GM21619 (cell line): ENCODE results near the gene FGD5.

Experiments
- ATAC-seq: cut with Tn5 transposase; IDR thresholded peaks from one replicate; pipeline ENCODE4 v1.9.1; 2021; ENCODE audit not compliant: unreplicated experiment

FGD5 gene

GRCh38 chr3:14826069-14826468 lies 7.3 kb downstream of the FGD5 start:
- ATAC-seq = no peak

GRCh38 chr3:14827776-14828175 lies 9.0 kb downstream of the FGD5 start:
- ATAC-seq = no peak

- ATAC-seq = no peak
These were observed 11.0 kb downstream of the FGD5 start for GRCh38 chr3:14829811-14830210.

- ATAC-seq = no peak
These were observed 13.2 kb downstream of the FGD5 start for GRCh38 chr3:14831916-14832450.

DNA sequence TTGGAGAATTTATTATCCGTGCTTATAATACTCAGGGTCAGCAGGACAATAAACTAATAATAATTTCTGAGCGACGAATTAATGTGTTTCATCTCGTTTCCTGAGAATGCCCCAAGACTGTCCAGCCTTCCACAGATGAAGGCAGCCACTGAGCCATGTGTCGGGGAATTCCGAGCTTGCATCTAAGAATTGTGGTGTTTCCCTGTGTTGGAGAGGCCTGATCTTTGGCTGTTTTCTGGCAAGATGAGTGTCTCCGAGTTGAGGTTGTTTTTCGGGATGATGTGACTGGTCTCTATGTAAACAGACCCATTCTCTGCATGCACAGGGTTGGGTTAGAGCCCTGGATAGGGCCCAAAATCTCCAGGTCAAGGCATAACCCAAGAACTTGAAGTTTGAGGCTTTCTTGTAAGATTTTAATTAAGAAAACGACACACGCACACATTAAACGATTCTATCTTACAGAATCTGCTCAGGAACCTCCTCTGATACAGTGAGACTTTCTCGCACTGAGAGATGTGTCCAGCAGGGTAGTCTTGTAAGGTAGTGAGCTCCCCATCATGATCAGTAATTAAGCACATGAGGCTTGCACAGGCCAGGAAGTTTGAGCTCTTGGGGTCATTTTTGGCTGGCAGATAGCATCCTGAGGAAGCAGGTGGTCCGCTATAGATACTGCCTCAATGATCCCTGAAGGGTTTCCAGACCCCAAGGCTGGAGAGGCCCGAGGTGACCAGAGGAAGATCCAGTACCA lies 14.4 kb downstream of the FGD5 start:
- ATAC-seq = no peak

- ATAC-seq = no peak
These were observed 15.4 kb downstream of the FGD5 start for GRCh38 chr3:14834121-14834520.

GRCh38 chr3:14834807-14835466 lies 16.2 kb downstream of the FGD5 start:
- no peak for ATAC-seq

DNA sequence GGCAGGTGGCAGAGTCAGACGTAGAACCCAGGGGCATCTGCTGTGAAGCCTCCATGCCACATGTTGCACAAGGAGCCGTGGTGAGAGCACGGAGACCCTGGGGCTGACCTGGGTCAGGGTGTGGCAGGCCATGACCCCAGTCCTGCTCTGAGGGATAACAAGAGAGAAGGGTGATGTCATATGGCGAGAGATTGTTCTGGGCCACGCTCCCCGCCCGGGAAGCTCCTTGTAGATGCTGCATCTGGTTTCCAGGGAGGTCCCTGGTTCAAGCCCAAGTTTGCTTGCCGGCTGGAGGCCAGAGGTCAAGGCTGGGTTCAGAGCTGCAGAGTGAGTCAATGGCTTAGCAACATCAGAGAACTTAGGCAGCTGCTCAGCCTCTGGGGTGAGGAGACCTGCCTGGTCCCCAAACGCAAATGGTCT lies 17.3 kb downstream of the FGD5 start:
- no peak for ATAC-seq

GRCh38 chr3:14837186-14837877 lies 18.6 kb downstream of the FGD5 start:
- no peak for ATAC-seq

DNA sequence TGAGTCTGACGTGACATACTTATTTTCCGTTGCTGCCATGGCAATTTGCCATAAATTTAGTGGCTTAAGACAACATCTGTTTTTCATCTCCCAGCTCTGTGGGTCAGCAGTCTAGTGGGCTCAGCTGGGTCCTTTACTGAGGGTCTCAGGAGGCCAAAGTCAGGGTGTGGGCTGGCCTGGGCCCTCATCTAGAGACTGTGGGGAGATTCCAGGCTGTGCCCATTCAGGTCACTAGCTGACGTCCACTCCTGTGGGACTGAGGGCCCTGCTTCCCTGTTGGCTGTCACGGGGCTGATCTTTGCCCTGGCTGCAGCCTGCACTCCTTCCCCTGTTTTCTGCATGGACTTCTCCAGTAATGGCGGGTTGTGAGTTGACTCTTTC lies 19.1 kb downstream of the FGD5 start:
- ATAC-seq = no peak

GRCh38 chr3:14839236-14839635 lies 20.5 kb downstream of the FGD5 start:
- ATAC-seq = no peak

DNA sequence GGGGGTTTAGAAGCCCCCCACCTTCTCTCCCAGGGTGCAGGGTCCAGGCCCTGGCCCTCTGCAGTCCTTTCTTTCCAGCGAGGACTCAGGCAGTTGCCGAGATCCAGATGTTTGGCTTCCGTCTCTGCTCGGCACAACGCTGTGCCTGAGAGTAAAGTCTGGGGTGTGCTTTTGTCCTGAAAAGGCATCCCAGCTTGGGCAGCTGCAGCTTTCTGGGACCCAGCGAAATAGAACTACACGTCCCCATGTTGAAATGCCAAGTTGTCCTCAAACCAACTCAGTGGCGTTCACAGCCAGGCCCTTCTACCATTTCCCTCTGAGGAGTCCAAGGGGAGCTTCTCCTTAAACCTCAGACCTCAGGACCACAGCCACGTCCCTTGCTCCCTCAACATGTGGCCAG lies 23.1 kb downstream of the FGD5 start:
- ATAC-seq = no peak

DNA sequence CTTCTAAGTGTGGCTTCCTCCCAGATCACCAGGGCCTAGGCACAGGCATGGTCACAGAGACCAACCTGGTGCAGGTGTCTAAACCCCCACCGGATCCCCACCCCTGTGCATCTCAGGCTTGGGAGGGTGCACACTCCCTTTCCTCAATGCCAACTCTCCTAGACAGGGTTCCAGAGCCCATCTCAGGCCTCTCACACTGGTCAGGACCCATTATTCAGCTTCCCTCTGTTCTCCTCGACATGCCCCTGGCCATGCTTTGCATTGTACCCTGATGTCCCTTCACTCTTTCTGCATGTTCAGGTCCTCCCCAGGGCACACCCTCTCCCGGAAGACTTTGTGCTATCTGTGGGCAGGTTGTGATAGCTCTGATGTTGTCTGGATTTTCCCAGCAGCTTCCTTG lies 23.5 kb downstream of the FGD5 start:
- ATAC-seq = no peak

DNA sequence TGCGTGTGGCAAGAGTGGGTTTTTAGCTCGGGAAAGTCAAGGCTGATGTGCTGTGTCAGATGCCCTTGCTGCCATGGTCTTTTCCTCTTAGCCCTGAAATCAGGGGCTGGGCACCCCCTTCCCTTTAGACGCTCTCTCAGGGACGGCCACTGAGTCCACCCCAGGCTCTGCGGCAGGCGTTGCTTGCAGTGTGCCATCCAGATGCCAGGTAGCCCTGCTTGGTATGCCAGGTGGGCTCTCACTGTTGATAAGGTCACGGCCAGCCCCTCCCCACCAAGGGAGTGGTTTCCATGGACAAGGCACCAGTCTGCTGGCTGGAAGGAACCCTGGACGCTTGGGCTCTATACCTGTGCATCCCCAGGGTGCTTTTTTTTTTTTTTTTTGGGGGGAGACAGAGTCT lies 24.6 kb downstream of the FGD5 start:
- ATAC-seq = no peak

GRCh38 chr3:14844386-14845170 lies 25.8 kb downstream of the FGD5 start:
- no peak for ATAC-seq

DNA sequence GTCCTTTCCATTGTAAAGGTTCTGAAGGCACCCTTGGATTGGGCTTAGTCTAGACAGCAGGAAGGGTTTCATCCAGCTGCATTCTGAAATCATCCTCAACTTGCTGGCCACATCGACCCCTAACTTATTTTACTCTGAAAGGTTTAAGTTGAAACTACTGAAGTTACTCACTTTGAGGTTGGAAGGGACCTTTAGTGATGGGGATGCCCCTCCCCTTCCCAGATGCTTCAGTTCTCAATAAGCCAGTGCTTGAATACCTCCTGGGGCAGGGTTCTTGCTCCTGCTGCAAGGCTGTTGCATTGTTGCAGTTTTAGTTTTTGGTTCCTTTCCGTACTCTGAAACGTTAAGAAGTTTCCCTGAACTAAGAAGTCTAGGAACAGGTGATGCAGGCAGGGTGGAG lies 26.4 kb downstream of the FGD5 start:
- ATAC-seq = no peak

DNA sequence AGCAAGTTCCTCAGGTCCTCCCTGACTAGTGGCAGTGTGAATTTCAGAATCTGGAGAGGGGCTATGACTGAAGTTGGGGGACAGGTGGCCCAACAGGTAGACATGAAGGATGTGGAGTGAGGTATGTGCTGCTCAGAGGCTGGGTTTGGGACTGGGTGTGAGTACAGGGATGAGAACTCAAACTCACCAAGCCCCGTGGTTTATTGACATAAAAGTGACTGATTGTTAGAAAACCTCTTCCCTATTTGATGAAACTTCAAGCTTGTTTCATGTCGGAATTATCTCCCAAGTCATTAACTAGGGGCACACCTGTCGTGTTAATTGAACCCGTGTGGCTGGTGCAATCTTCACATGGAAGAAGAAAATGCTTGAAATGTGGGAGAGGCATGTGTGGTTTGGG lies 27.1 kb downstream of the FGD5 start:
- no peak for ATAC-seq

DNA sequence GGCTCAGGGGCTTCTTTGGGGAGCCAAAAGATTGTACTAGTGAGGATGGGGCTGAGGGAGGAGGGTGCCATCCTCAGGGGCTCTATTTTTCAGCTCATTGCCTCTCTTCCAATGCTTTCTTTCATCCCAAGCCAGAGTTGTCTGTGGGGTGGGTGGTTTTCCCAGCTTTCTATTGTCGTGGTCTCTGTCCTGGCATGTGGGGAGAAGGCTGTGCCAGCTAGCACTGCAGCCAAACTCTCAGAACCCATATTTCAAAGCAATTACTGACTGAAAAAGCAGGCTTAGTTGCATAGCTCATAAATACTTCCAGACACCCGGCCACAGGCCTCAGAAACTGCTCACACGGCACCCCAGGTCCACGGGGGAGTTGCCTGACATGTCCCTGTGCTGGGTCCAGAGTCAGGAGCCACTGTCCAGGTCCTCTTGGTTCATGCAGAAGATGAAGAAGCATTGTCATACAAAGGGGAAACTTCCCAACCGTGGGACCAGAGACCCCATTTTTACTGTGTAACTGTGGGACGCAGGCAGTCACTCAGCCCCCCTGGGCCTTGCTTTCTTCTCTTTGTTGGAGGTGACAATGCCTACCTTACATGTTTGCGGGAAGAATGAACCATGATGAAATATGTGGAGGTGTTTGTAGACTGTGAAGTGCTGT lies 27.6 kb downstream of the FGD5 start:
- no peak for ATAC-seq

GRCh38 chr3:14847613-14848541 lies 29.1 kb downstream of the FGD5 start:
- ATAC-seq = peak; percentile 66

- no peak for ATAC-seq
These were observed 30.1 kb downstream of the FGD5 start for GRCh38 chr3:14848906-14849305.
